Lung (tissue), 12 donors: ENCODE measurements around the gene CIAO1. TPM values are rescaled to one million over a fixed set of nuclear protein-coding genes. Genes with fewer than 3 reads are reported as not detected.

ENCODE experiments used
- ATAC-seq: fragments of 200-7000 bp; cut with Tn5 transposase; one replicate; pipeline ENCODE4 v1.9.1; 2020; ENCODE audit warnings: moderate number of reproducible peaks; ENCODE audit not compliant: insufficient read depth, low FRiP score
- DNase-seq, 3 donors: peaks; one replicate each; pipeline ENCODE4 v3.0.0-alpha.2; 2013 to 2017
- H3K27ac ChIP-seq, 2 donors: one replicate each; pipeline ENCODE4 v1.5.1; 2013; ENCODE audit warnings: mild to moderate bottlenecking in 2 of 2, moderate library complexity in 2 of 2, control low read depth in 1 of 2, inconsistent platforms in 1 of 2, low read depth in 1 of 2, low read length in 1 of 2
- H3K27me3 ChIP-seq, 3 donors: one replicate each; pipeline ENCODE4 v1.5.1; 2013; ENCODE audit warnings: low read length in 2 of 3; ENCODE audit not compliant: control insufficient read depth in 3 of 3, insufficient read depth in 3 of 3
- H3K36me3 ChIP-seq, 4 donors: one replicate each; pipeline ENCODE4 v1.5.1; 2013; ENCODE audit warnings: low read length in 4 of 4, mild to moderate bottlenecking in 1 of 4, moderate library complexity in 1 of 4; ENCODE audit not compliant: control insufficient read depth in 4 of 4, insufficient read depth in 4 of 4
- H3K4me1 ChIP-seq, 5 donors: one replicate each; pipeline ENCODE4 v1.5.1; 2013; ENCODE audit warnings: low read length in 5 of 5, mild to moderate bottlenecking in 2 of 5, moderate library complexity in 1 of 5; ENCODE audit not compliant: control insufficient read depth in 5 of 5, insufficient read depth in 5 of 5
- H3K4me3 ChIP-seq: one replicate; pipeline ENCODE4 v1.5.1; 2013; ENCODE audit warnings: mild to moderate bottlenecking, control low read depth, moderate library complexity
- H3K9ac ChIP-seq, 2 donors: one replicate each; pipeline ENCODE4 v1.5.1; 2013; ENCODE audit warnings: low read length in 2 of 2, control low read depth in 1 of 2; ENCODE audit not compliant: insufficient read depth in 1 of 2
- H3K9me3 ChIP-seq, 4 donors: one replicate each; pipeline ENCODE4 v1.5.1; 2013; ENCODE audit warnings: low read length in 3 of 4, mild to moderate bottlenecking in 1 of 4, moderate library complexity in 1 of 4; ENCODE audit not compliant: control insufficient read depth in 4 of 4, insufficient read depth in 3 of 4
- WGBS, 2 donors: extraction: QIAGEN DNeasy Blood & Tissue Kit; methylation state at CpG; one replicate each; pipeline ENCODE4 v1.1.7; 2013; 5-methylcytosine and 5-hydroxymethylcytosine counted together
- polyA plus RNA-seq, 2 donors: library from polyadenylated mRNA; stranded (reverse); fragments of 200-250 nt; gene quantifications; one replicate each; pipeline ENCODE4 v1.2.1, GENCODE V29; 2013
- total RNA-seq, 2 donors: library from RNA; depleted of rRNA in 1 of 2; stranded (reverse); fragments of >200 nt in 1 of 2; gene quantifications; one replicate each; pipeline ENCODE4 v1.2.1, GENCODE V29; 2014 to 2021
- TF ChIP-seq, protein P1 (sequence below): IDR thresholded peaks from 2 replicates; pipeline ENCODE4 v1.5.1; 2012; ENCODE audit warnings: mild to moderate bottlenecking; ENCODE audit errors: control extremely low read depth, extremely low read depth
- donor health status: control.
- donor health status: control.
- donor health status: Bipolar disorder and iron deficiency.
- donor health status: healthy.
- donor health status: DM: yes; HTN: yes; CAD: no.

CIAO1 gene
- total and polyA plus RNA-seq, 4 donors = 27.9 to 74.3 (median 70.9) TPM

DNA sequence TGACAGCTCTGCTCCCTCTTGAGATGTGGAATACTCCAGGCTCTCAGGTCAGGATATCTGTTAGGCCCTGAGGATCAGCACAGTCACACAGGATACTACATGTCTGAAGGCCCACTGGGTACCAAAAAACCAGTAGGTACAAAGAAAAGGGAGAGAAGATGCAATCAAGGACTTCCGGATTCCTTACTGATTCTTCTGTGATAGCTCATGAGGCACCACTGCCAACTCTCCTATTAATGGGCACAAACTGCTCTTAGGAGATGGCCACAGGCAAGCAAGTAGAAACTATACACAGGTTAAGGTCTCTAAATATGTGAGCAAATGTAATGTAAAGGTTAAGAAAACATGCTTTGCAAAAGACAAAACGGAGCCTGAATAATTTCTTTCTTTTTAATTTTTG is 3.7 kb upstream of the CIAO1 start:
- Histone ChIP-seq H3K9ac (no peak overlapping the region), H3K4me3 (no peak overlapping the region), H3K27me3 (no peaks in the 10 kb centered on the region), H3K36me3 (peaks cover 0 to 11% (median 5%) of the 10 kb centered on the region in 4 donors), H3K9me3 (no peaks in the 10 kb centered on the region), H3K27ac (no peak overlapping the region), H3K4me1 (peaks cover 10 to 33% (median 20%) of the 10 kb centered on the region in 5 donors)
- DNase-seq (no peak), ATAC-seq (no peak)
- TF ChIP-seq, protein P1, sequence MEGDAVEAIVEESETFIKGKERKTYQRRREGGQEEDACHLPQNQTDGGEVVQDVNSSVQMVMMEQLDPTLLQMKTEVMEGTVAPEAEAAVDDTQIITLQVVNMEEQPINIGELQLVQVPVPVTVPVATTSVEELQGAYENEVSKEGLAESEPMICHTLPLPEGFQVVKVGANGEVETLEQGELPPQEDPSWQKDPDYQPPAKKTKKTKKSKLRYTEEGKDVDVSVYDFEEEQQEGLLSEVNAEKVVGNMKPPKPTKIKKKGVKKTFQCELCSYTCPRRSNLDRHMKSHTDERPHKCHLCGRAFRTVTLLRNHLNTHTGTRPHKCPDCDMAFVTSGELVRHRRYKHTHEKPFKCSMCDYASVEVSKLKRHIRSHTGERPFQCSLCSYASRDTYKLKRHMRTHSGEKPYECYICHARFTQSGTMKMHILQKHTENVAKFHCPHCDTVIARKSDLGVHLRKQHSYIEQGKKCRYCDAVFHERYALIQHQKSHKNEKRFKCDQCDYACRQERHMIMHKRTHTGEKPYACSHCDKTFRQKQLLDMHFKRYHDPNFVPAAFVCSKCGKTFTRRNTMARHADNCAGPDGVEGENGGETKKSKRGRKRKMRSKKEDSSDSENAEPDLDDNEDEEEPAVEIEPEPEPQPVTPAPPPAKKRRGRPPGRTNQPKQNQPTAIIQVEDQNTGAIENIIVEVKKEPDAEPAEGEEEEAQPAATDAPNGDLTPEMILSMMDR = no peak
- WGBS, 2 donors = 79 to 95% methylated on average over 2 of the region's 2 CpGs

DNA sequence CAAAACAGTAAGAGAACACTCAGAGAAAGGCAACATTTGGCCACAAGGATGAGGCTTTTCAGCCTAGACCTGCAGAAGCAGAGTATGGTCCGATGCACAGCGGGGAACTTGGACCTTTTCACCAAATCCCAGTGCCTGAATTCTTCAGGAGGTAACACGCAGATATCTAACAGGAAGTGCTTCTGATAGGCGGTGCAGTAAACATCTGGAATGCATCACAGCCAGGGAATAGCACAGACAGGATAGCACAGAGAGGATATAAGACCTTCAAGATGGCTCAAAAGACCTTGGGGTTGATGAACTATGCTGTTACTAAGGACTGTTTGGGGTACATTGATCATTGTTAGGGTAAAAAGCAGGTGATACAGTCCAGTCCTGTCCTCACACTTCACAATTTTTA is 1.9 kb upstream of the CIAO1 start:
- 57 to 73% methylated on average over 4 of the region's 4 CpGs for WGBS, 2 donors

DNA sequence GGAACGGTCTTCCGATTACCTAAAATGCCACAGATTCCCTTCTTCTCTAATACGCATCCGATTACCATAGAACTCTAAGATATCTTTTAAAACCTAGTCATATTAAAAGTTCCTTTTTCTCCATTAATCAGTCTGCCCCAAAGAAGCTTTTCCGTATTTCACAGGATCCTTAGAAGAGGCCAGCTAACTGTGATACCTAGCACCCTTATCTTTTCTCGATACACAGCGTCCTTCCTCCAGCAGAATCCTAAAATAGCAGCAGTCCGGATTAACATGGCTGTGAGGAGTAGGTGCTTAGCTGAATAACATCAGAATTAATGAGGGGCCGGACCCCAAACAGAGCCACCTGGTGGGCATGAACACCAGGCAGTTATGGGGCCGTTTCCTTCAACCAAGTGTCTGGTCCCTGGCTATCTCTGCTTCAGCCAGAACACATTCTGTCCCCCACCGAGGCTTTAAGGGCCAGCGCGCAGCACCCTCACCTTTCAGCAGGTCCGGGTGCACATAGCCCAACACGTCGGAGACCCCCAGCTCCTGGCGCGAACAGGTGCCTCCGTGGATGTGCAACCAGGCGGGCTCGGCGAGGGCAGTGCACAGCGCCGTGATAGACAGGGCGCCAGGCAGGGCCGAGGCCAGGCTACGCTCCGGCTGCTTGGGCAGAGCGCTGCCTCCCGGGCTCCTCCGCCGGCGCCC is 1.2 kb upstream of the CIAO1 start:
- Histone ChIP-seq H3K9me3 (no peaks in the 10 kb centered on the region), H3K36me3 (peaks cover 0 to 20% (median 19%) of the 10 kb centered on the region in 4 donors), H3K27me3 (no peaks in the 10 kb centered on the region), H3K27ac (peak overlapping the region; percentile 92), H3K9ac (peak overlapping the region; percentile 16 to 77), H3K4me3 (peak overlapping the region; percentile 87), H3K4me1 (peaks cover 10 to 24% (median 16%) of the 10 kb centered on the region in 5 donors)
- DNase-seq (peak in 2 of 3 donors; percentile 28 to 41), ATAC-seq (peak; percentile 1)
- TF ChIP-seq, protein P1 = no peak
- WGBS, 2 donors = 14 to 18% methylated on average over 23 to 33 of the region's 33 CpGs

More for the DNA sequence above, 1.9 kb upstream of the CIAO1 start:
- Histone ChIP-seq H3K4me1 (peaks cover 10 to 25% (median 20%) of the 10 kb centered on the region in 5 donors), H3K9ac (peak overlapping the region in 1 of 2 donors; percentile 16), H3K27me3 (no peaks in the 10 kb centered on the region), H3K4me3 (no peak overlapping the region), H3K27ac (peak overlapping the region; percentile 6 to 92), H3K36me3 (peaks cover 0 to 16% (median 16%) of the 10 kb centered on the region in 4 donors), H3K9me3 (no peaks in the 10 kb centered on the region)
- ATAC-seq (no peak), DNase-seq (no peak)
- TF ChIP-seq, protein P1 = no peak
